DMS53 treated with DMSO at 0.1 percent for 48 hours (cell line): Measurements from ENCODE around the gene NUDT1.

Experiments
- DNase-seq: peaks from one replicate; lab custom pipeline; 2025; ENCODE audit not compliant: unreplicated experiment; lab: John Stamatoyannopoulos, UW

The NUDT1 gene

GRCh38 chr7:2247141-2247995, 5.3 kb downstream of the NUDT1 start:
- no peak for DNase-seq

GRCh38 chr7:2248984-2249694, 7.1 kb downstream of the NUDT1 start:
- DNase-seq = no peak

GRCh38 chr7:2249744-2250323, 7.8 kb downstream of the NUDT1 start:
- no peak for DNase-seq

GRCh38 chr7:2251381-2251780, 9.4 kb downstream of the NUDT1 start:
- no peak for DNase-seq

GRCh38 chr7:2251841-2252771, 10.1 kb downstream of the NUDT1 start:
- no peak for DNase-seq

- DNase-seq = no peak
Measured at GRCh38 chr7:2253021-2253420, 11.0 kb downstream of the NUDT1 start.

- no peak for DNase-seq
Measured at GRCh38 chr7:2253525-2254244, 11.7 kb downstream of the NUDT1 start.

- no peak for DNase-seq
Measured at GRCh38 chr7:2254429-2255144, 12.6 kb downstream of the NUDT1 start.

GRCh38 chr7:2255145-2256139, 13.4 kb downstream of the NUDT1 start:
- no peak for DNase-seq

GRCh38 chr7:2256306-2257045, 14.4 kb downstream of the NUDT1 start:
- no peak for DNase-seq

- no peak for DNase-seq
Measured at GRCh38 chr7:2257046-2257551, 15.1 kb downstream of the NUDT1 start.

GRCh38 chr7:2257651-2258050, 15.6 kb downstream of the NUDT1 start:
- no peak for DNase-seq

- DNase-seq = no peak
Measured at GRCh38 chr7:2258661-2259365, 16.8 kb downstream of the NUDT1 start.

- no peak for DNase-seq
Measured at GRCh38 chr7:2259480-2259879, 17.5 kb downstream of the NUDT1 start.

GRCh38 chr7:2260820-2261219, 18.8 kb downstream of the NUDT1 start:
- DNase-seq = no peak

GRCh38 chr7:2261611-2262010, 19.6 kb downstream of the NUDT1 start:
- no peak for DNase-seq

- DNase-seq = no peak
Measured at GRCh38 chr7:2263176-2263575, 21.1 kb downstream of the NUDT1 start.
